ENCODE results near the gene NCKAP5.
"Not testable (repeated sequence)": the region's sequence is repeated elsewhere in the genome, so short reads cannot be mapped to it uniquely, and the experiment has no call there.

Gene NCKAP5

DNA sequence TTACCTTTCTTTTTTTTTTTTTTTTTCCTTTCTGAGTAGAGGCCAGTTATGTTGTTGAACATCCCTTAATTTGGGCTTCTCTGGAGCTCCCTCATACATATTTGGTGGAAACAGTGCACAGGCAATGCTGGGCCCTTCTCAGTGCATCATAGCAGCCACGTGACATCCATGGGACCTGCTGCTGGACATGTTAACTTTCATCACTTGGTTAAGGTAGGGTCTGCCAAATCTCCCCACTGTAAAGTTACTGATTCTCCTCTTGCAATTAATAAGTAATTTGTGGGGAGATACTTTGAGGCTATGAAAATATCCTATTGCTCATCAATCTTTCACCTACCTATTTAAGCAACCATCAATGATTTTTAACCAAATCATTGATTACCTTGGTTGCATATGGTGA, 686.7 kb downstream of the NCKAP5 start:
- no peak for DNase-seq (ENCODE audit: low read depth)

DNA sequence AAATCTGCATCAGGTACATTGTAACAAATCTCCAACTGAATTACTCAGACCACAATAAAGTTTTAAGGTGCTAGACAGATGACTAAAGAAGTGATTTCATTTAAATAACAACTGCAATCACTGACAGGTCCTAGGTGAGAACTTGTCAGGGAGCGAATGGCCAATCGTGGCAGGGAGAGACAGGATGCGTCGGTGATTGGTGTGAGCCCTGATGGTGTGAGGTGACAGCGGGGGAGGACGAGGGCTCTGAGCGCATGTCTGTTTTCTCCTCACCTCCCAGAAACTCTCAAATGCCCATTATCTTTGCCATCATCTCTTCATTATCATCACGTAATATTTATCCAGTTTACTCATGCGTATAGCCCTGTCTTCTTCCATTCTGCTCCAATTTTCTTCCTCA, 690.3 kb downstream of the NCKAP5 start:
- no peak for DNase-seq (ENCODE audit: low read depth)

DNA sequence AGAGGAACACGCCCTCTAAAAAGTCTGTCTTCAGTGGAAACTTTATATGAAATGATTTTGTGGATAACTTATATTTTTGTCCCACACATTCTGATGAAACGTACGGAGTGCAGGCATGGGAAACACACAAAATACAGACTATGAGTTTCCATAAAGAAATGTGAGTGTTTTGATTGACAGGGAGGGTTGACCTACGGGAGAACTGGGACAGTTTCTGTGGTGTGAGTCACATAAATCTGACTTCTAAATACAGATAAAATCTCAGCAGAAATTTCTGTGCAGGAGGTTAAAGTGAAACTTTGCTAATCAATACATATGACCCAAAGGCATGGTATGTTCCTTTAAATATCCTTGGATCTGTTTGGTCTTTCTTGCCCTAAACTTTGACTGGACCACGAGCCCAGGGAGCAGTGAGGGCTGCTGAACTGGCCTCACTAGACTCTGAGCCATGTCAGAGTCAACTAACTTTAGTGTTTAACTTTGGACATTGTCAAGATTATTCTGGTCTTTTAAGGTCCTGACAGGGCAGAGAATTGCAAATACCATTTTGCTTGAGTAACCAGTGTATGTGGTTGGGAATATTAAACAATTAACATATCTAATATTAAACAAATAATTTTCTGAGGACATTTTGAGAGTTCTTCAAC, 691.4 kb downstream of the NCKAP5 start:
- DNase-seq (ENCODE audit: low read depth) = peak; percentile 12

DNA sequence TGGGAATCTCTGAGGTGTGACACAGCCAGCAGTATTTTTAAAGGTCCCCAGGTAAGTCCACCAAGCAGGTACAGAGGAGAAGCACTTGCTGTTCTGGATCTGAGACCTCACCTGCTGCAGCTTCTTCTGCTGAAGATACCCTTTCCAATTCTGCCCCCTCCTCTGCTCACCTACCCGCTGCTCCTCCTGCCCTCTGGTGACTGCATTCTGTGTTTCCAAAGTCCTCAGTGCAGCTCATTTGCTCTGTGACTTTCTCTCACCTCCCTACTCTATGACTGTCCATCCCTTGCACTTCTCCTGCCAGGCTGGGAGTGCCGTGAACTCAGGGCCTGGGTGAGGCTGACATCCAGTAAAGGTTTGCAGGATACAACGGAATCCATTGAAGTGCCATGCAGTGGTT, 693.1 kb downstream of the NCKAP5 start:
- DNase-seq (ENCODE audit: low read depth) = no peak

DNA sequence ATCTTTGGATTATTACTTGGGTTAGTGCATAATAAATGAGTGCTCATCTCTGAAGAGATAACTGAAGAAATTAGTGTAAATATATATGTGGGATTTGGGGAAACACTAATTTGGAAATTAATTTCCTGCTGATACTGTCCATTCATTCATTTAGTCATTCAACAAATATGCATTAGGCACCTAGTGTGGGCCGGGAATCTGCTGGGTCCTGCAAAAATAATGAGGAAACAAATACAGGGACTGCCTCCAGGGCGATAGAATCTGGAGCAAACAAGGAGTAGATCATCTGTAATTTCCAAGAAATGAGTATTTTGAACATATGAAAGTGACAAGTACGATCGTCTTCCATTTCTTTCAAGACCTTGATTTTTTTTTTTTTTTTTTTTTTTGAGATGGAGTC, 694.5 kb downstream of the NCKAP5 start:
- DNase-seq (ENCODE audit: low read depth) = no peak

DNA sequence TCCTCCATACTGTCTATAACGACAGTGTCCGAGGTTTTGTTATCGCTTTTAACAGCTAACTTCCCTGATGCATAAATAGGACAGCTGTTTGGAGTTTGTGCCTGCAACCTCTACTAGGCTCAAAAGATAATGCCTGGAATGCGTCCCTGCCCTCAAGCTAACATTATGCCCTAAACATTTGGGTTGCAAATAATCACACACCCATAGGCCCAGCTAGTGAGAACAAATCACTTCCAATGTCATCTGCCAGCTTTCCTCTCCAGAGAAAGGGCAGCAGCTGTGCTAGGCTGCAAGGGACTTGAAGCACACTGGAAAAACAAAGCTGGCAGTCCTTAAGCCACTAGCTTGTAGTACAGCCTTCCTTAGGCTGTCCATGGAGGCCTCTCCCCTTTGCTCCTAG, 696.4 kb downstream of the NCKAP5 start:
- DNase-seq (ENCODE audit: low read depth) = no peak

DNA sequence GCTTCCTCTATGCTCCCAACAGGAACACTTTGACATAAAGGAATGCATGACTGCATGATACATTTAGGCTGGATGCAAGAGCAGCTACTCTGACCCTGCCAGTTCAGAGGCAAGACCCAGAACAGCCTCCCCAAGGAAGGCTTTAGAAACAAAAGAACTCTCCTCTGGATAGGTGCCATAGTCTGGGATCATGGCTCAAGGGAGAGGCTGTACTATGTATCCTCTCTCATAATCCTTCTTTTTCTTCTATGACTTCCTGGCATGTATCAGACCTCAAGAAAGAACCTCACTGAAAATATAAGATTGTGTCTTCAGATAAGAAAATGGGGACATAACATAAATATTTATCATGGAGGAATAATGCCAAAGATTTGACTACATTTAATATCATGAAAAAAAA, 704.3 kb downstream of the NCKAP5 start:
- no peak for DNase-seq (ENCODE audit: low read depth)

DNA sequence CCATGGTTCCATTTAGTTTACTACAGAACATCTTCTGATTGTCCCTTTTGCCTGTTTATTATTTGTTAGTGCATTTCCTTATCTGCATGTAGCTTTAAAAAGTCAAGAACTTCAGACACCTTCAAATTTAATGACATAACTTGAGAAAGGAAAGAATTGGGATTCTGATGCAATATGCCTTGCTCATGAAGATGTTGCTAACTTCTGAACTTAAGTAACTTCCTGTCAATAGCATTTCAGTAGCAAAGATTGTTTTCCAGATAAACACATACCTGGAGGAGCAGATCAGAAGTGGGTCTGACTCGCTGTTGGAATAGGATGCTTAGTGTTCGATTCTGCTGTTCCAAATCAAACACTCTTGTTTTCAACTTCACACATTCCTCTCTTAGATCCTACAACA, 708.0 kb downstream of the NCKAP5 start:
- DNase-seq (ENCODE audit: low read depth) = no peak

DNA sequence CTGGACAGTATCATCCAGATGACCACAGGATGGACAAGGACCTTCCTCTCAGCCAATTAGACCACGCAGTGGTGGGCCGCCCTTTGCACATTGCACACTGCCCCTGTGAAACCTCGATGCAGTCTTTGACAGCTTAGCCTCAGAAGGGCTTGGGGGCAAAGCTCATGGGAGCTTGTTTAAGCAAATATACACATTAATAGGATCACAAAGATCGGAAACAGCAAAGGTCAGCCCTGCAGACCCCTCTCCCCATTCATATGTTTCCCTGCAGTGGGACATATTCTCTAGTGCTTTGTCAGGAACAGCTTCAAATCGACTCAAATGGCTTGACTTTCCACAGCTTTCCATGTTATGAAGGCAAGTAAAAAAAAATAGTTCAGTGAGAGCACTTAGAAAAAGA, 708.7 kb downstream of the NCKAP5 start:
- no peak for DNase-seq (ENCODE audit: low read depth)

DNA sequence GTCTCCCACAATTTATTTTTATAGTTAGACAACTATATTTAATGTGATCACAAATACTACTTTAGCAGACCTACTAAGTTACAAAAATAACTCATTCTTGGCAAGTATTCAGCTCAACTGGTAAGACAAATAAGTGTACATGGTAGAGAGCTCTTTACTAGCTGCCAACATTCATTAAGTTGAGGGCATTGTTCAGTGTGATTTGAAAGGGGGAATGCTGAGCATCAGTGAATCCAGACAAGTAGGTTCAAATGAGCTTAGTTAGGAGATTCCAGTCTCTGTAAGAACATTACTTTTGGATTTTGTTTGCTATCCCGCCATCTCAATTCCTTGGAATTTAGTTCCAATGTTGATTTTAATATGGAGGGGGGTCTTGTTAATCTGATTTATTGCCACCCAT, 710.9 kb downstream of the NCKAP5 start:
- no peak for DNase-seq (ENCODE audit: low read depth)

DNA sequence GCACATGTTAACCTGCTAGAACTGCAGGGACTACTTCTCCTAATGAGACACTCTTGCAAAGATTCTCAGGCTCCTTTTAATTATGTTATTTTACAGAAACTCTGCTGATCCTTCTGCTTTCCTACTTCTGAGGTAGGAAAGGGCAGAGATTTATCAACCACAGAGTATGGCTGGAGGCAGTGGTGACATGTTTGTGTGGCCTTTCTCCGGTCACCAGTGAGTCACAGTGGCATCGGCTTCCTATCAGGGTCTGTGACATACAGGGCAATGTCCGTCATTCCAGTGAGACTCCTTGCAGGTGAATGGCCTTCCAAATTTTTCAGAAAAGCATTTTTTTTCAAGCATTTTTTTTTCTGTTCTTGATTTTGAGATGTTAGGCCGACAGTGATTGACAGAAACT, 717.6 kb downstream of the NCKAP5 start:
- DNase-seq (ENCODE audit: low read depth) = no peak

DNA sequence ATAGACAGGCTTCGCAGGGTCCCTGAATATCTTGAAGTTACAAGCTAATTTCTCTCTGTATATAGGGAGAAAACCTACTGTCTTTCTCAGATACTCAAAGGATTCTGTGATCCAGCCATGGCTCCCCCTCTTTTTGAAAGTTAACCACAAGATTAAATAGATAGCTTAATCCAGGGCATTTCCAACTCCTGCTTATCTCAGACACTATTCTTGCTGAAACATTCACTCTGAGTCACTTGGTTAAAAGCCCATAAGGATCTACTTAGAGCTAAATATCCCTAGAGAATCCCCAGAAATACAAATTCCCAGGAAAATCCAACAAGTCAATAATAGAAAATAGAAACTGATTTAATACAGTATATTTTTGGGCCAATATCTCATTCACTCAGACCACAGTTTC, 719.1 kb downstream of the NCKAP5 start:
- peak; percentile 72 for DNase-seq (ENCODE audit: low read depth)

DNA sequence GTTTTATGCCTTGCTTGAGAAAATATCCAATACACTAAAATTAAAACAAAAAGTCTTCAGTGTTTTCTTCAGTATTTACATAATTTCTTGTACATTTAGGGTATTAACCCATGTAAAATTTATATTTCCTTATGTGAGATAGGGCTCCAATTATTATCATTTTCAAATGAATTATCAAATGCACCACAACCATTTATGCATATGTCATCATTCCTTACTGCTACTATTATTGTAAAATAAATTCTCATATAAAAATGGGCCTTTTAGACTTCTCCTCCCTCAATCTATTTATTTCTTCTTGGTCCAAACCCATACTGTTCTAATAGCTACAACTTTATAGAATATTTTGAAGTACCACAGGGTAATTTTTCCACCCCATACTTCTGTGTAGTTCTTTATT, 722.9 kb downstream of the NCKAP5 start:
- no peak for DNase-seq (ENCODE audit: low read depth)

DNA sequence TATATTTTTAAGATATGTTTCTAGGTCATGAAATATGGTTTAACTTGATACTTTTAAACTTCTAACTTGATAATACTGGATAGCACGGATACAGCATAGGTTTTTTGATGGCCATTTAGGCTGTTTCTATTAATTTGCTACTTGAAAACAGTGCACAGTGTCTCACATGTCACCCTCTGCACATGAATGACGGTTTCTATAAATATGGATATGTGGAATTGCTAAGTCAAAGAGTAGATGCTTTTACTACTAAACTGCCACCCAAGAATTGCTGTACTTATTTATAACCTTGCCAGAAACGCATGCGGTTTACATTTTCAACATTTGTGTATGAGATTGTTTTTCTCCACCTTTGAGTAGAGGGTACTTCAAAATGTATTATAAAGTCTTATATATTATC, 723.7 kb downstream of the NCKAP5 start:
- no peak for DNase-seq (ENCODE audit: low read depth)

DNA sequence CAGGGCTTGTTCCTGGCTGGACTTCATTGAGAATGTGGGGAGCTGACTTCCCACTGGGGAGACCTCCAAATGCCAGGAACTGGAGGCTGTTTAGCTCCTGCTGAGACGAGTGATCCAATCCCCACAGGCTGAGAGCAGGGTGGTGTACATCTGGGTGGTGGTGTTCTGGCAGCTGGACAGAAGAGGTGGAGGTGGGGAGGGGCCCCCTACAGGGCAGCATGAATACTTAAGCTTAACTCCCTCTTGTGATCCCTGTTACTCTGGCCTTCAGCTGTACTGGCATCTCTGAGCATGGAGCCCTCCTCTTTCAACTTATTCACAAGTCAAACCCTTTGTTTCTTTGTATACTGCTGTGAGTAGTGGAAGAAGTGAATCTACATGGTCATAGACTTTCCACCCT, 730.5 kb downstream of the NCKAP5 start:
- DNase-seq (ENCODE audit: low read depth) = no peak

DNA sequence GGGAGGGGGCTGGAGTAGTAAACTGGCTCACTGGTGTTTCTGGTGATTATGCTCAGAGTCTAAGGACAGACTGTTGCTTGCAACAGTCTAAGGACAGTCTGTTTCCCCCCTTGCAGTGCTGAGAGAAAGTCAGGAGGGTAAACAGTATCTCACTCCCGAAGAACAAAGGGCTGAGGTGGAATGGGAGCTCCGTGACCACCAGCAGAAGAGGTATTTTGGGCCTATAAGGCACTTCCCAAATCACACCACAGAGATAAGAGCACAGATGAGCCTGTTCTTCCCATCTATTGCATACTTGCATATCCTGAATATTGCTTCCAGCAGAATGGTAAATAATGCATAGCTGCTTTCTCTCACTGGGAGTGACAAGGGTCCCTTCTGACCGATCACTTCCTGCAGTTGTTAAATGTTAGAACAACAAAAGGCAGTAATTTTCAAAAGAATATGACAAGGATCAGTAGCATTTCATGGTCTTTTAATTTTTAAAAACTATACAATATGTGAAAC, 737.9 kb downstream of the NCKAP5 start:
- DNase-seq (ENCODE audit: low read depth) = no peak

DNA sequence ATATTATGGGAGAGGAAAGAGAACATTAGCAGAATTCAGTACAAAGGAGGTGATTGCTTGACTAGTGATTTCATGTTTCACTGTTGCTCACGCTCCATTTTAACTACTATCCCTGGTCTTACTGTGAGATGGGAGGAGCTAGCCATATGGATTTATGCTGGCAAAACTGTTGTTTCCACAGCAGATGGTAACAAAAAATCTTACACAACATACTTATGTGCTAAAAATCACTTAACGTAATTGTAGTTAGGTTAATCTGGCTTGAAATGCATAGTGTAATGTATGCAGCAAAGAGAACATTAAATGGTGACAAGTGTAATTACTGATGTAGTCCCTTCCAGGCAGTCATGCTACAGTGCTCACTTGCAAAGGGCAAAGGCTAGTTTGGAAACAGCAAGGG, 742.7 kb downstream of the NCKAP5 start:
- no peak for DNase-seq (ENCODE audit: low read depth)

DNA sequence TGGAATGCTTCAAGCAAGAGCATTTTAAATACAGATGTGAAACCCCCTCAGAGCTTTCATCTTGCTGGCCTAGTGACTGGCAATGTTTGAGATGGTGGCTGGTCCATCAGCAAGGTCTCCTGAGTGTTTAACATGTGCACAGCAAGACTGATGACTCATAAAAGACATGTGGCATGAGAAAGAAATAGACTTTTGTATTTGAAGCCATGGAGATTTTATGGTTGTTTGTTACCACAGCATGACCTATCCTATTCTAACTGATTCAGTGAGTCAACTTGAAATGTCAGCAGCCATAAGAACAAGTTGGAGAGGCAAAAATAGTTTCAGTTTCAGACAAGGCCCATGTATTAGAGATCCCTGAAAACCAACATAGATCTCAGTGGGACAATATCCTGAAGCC, 743.5 kb downstream of the NCKAP5 start:
- peak; percentile 72 for DNase-seq (ENCODE audit: low read depth)

DNA sequence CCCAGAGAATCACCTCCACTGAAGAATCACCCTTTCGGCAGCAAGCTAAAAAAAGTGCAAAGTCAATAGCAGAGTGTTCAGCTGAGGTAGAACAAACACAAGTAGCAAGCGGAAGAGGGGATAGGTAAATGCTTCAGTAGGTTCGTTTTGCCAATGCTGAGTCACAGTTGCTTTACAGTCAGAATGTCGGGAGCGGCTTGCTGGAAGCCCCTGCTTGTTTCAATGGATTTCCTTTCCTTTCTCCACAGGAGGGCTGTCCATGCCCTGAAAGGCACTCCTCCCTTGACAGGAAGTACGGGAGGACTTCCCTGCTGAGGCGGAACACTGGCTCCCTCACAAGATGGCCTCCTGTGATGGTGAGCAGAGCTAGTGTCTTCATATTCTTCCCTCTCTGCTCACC, 752.0 kb downstream of the NCKAP5 start:
- DNase-seq (ENCODE audit: low read depth) = no peak

DNA sequence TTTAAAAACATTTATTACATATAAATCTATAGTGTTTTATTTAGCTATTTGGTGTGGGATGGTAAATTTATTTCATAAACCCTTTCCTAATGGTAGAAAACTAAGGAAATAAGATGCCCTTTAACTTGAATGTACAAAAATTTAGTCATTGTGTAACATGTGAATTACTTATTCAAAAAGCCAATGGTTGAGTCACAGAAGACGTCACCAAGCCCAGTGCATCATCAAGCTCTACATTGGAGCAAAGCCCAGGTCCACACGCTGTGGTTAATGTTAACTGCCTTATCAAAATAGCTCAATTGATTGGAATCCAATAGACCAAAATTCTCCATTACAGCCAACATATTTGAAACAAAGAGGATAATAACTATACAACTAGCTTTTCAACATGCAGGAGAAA, 752.7 kb downstream of the NCKAP5 start:
- DNase-seq (ENCODE audit: low read depth) = peak; percentile 82

DNA sequence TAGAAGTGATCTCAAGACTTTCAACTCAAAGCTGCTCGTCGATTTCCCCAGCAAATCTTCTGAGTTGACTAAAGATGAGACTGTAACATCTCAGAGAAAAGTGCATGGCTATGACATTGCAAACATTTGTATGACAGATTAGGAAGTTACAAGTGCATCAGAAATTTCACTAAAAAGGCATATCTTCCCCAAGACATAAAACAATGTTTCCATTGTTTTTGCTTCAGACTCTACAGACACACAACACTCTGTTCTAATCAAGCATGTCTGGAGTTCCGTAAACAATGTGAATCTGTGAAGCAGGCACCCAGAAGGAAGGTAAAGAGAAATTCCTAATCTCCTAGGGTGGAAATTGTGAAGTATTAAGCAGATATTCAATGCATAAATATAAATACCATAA, 753.6 kb downstream of the NCKAP5 start:
- no peak for DNase-seq (ENCODE audit: low read depth)

DNA sequence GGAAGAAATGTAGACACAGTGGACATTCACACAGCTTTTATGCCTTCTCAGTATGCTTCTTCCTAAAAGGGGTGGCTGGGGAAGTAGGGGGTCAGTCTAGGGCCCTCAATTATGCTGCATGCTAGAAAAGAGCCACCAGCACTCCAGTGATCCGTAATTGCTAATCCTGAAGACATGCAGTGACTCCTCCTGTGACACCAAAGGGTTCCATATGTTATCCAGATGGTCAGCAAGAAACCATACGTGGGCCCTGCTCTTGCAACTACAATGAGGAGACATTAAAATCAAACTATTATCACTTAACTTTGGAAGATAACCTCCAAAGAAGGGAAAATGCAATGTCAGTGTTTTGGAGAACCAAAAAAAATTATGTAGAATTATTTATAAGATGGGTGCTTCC, 754.8 kb downstream of the NCKAP5 start:
- DNase-seq (ENCODE audit: low read depth) = peak; percentile 16

DNA sequence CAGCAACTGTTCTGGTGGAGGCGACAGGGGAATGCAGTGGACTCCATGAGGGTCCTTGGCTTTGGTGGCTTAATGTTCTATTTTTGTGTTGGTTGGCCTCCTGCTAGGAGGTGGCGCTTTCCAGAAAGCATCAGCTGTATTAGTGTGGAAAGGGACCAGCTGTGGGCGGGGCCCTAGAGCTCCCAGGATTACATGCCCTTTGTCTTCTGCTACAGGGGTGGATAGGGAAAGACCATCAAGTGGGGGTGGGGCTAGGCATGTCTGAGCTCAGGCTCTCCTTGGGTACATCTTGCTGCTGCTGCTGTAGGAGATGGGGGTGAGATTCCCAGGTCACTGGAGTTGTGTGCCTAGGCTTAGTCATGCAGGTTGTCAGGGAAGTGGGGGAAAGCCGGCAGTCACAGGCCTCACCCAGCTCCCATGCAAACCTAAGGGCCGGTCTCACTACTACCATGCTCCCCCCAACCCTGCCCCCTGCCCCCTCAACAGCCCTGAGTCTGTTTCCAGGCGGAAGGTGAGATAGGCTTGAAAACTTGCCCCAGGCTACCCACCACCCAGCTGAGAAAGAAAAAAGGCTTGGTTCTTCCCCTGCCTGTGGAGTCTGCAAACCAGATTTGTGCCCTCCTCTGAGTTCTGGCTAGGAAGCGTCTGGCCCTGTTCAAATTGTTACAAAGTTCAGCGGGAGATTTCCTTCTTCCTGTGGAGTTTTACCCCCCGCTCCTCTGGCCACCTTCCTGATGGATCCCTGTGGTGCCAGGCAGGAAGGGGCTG, 756.9 kb downstream of the NCKAP5 start:
- no peak for DNase-seq (ENCODE audit: low read depth)

DNA sequence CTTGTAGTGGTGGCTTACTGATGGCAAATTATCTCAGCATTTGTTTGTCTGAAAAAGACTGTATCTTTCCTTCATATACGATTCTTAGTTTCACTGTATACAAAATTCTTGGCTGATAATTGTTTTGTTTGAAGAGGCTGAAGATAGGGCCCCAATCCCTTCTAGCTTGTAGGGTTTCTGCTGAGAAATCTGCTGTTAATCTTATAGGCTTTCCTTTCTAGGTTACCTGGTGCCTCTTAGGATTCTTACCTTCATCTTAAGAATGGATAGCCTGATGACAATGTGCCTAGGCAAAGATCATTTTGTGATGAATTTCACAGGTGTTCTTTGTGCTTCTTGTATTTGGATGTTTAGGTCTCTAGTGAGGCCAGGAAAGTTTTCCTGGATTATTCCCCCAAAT, 758.3 kb downstream of the NCKAP5 start:
- DNase-seq (ENCODE audit: low read depth) = not testable (repeated sequence)
